Muscle of leg (tissue), 11 donors: ENCODE data around the gene ZC3H15. TPM values are rescaled to one million over a fixed set of nuclear protein-coding genes. Genes with fewer than 3 reads are reported as not detected.
A peak's percentile ranks its signal among the peaks of the same experiment; 100 is the strongest.
"Not testable (repeated sequence)": the region's sequence is repeated elsewhere in the genome, so short reads cannot be mapped to it uniquely, and the experiment has no call there.

Experiments
- DNase-seq: peaks from one replicate; pipeline ENCODE4 v3.0.0; 2013
- H3K27ac ChIP-seq: one replicate; pipeline ENCODE4 v1.5.1; 2013; ENCODE audit warnings: mild to moderate bottlenecking, low read length, control low read depth
- H3K27me3 ChIP-seq: one replicate; pipeline ENCODE4 v1.6.1; 2013; ENCODE audit warnings: low read length; ENCODE audit not compliant: control insufficient read depth, insufficient read depth
- H3K36me3 ChIP-seq: one replicate; pipeline ENCODE4 v1.6.1; 2013; ENCODE audit warnings: low read length; ENCODE audit not compliant: control insufficient read depth, insufficient read depth
- H3K4me1 ChIP-seq: one replicate; pipeline ENCODE4 v1.6.1; 2013; ENCODE audit warnings: low read length; ENCODE audit not compliant: control insufficient read depth, insufficient read depth
- H3K4me3 ChIP-seq: one replicate; pipeline ENCODE4 v1.5.1; 2013; ENCODE audit warnings: low read length, control low read depth
- H3K9me3 ChIP-seq: replicated peaks from 2 replicates; pipeline ENCODE4 v1.6.1; 2013; ENCODE audit warnings: low read depth, low read length; ENCODE audit not compliant: control insufficient read depth
- WGBS: methylation state at CpG from one replicate; pipeline ENCODE4 v1.1.5; 2013; ENCODE audit warnings: missing lambda C conversion rate; ENCODE audit not compliant: insufficient coverage; 5-methylcytosine and 5-hydroxymethylcytosine counted together
- polyA plus RNA-seq, 8 donors: library from polyadenylated mRNA; unstranded; fragments of 120-200 nt; gene quantifications; one replicate each; pipeline versions ENCODE4 v1.2.1 to v1.2.3, GENCODE V29; 2013; ENCODE audit warnings: inconsistent platforms in 1 of 8, low replicate concordance in 1 of 8; ENCODE audit not compliant: insufficient read length in 8 of 8, insufficient read depth in 1 of 8
- total RNA-seq: library from RNA; stranded (reverse); fragments of 120-200 nt; gene quantifications from one replicate; pipeline ENCODE4 v1.2.4, GENCODE V29; 2013

Gene ZC3H15
- total and polyA plus RNA-seq, 9 donors = 54.8 to 80.6 (median 72.4) TPM

DNA sequence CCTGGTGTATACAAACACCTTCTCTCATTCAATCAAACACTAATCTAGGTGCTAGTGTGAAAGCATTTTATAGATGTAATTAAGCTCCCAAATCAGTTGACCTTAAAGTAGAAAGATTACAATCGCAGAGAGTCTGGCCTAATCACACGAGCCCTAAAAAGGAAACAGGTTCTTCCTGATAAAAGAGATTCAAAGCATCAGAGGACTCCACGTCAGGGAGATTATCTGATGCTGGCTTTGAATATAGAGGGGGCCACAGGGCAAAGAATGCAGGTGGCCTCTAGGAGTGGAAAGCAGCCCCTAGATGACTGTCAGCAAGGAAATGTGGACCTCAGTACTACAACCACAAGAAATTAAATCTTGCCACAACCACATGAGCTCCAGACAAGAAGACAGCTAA lies 28.2 kb upstream of the ZC3H15 start:
- WGBS = 49% methylated on average over 3 of the region's 3 CpGs
- DNase-seq = no peak
- Histone ChIP-seq H3K9me3 (no peaks in the 10 kb centered on the region), H3K4me1 (no peaks in the 10 kb centered on the region), H3K27me3 (no peaks in the 10 kb centered on the region), H3K36me3 (no peaks in the 10 kb centered on the region), H3K4me3 (no peak overlapping the region), H3K27ac (no peak overlapping the region)

DNA sequence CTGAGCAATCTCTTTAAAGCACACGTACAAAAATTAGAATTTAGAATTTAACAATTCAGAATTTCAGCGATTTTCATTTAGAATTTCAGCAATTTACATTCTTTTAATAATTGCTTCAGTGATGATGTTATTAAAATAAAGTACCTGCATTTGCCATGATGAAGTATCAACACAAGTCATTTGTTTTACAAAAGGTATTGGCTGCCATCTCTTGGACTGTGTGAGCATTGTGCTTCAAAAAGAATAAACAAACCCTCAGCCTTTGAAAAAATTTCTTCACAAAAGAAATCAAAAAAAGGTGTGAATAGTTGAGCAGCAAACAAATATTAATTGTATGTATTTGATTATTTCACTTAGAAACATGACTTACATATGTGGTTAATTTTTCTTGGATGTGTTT lies 27.1 kb upstream of the ZC3H15 start:
- Histone ChIP-seq H3K27me3 (no peaks in the 10 kb centered on the region), H3K4me1 (no peaks in the 10 kb centered on the region), H3K36me3 (no peaks in the 10 kb centered on the region), H3K9me3 (no peaks in the 10 kb centered on the region), H3K4me3 (no peak overlapping the region), H3K27ac (no peak overlapping the region)
- DNase-seq = peak; percentile 37
- no CpG with 5 or more reads among the region's 2 CpGs for WGBS

DNA sequence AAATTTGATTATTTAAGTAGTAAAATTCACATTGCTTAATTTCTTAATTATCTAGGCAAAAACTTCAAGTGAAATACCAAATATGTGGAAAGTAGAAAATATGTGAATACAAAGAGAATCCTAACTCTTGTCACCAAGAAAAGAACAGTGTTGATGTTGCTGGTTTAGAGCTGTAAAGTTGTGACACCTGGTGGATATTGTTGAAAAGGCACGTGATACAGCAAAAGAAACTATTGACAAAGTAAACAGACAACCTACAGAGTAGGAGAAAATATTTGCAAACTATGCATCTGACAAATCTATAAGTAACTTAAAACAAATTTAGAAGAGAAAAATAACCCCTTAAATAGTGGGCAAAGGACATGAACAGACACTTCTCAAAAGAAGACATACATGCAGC lies 25.6 kb upstream of the ZC3H15 start:
- H3K27me3 ChIP-seq = no peaks in the 10 kb centered on the region
- no peak overlapping the region for H3K4me3 ChIP-seq
- WGBS = no CpG with 5 or more reads among the region's 1 CpG
- no peaks in the 10 kb centered on the region for H3K36me3 ChIP-seq
- H3K9me3 ChIP-seq = no peaks in the 10 kb centered on the region
- DNase-seq = peak; percentile 31
- no peaks in the 10 kb centered on the region for H3K4me1 ChIP-seq
- H3K27ac ChIP-seq = no peak overlapping the region

DNA sequence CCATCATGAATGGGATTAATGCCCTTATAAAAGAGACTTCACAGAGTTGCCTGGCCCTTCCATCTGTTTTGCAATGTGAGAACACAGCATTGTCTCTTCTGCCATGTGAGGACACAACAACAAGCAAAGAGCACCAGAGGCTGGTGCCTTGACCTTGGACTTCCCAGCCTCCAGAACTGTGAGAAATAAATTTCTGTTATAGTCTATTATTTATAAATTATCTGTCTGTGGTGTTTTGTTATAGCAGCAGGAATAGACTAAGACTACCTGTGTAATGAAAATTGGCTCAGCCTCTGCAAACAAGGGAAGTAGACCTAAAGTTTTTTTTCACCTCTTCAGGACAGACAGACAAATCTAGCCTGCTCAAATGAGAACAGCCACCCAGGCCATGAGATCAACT lies 19.3 kb upstream of the ZC3H15 start:
- DNase-seq = no peak
- Histone ChIP-seq H3K4me1 (no peaks in the 10 kb centered on the region), H3K27me3 (no peaks in the 10 kb centered on the region), H3K27ac (no peak overlapping the region), H3K36me3 (no peaks in the 10 kb centered on the region), H3K9me3 (peaks cover 3% of the 10 kb centered on the region), H3K4me3 (no peak overlapping the region)

DNA sequence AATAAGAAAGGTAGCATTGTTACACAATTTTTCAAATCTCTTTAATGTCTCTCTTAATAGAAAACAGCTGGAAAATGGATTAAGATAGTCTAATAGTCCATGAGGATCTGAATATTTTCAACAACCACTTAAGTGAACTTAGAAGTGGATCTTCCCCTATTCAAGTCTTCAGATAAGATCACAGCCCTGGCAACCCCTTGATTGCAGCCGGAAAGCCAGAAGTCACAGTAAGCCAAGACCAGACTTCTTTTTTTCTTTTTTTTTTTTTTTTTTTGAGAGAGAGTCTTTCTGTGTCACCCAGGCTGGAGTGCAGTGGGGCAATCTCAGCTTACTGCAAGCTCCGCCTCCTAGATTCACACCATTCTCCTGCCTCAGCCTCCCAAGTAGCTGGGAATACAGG lies 18.6 kb upstream of the ZC3H15 start:
- no peaks in the 10 kb centered on the region for H3K4me1 ChIP-seq
- no CpG with 5 or more reads among the region's 2 CpGs for WGBS
- H3K9me3 ChIP-seq = peaks cover 6% of the 10 kb centered on the region
- no peak overlapping the region for H3K4me3 ChIP-seq
- no peak overlapping the region for H3K27ac ChIP-seq
- no peak for DNase-seq
- H3K36me3 ChIP-seq = no peaks in the 10 kb centered on the region
- no peaks in the 10 kb centered on the region for H3K27me3 ChIP-seq

DNA sequence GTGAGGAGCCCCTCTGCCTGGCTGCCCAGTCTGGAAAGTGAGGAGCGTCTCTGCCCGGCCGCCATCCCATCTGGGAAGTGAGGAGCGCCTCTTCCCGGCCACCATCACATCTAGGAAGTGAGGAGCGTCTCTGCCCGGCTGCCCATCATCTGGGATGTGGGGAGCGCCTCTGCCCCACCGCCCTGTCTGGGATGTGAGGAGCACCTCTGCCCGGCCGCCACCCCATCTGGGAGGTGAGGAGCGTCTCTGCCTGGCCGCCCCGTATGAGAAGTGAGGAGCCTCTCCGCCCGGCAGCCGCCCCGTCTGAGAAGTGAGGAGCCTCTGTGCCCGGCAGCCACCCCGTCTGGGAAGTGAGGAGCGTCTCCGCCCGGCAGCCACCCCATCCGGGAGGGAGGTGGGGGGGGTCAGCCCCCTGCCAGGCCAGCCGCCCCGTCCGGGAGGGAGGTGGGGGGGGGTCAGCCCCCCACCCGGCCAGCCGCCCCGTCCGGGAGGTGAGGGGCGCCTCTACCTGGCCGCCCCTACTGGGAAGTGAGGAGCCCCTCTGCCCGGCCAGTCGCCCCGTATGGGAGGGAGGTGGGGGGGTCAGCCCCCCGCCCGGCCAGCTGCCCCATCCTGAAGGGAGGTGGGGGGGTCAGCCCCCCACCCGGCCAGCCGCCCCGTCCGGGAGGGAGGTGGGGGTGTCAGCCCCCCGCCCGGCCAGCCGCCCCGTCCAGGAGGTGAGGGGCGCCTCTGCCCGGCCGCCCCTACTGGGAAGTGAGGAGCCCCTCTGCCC lies 13.2 kb upstream of the ZC3H15 start:
- not testable (repeated sequence) for H3K36me3 ChIP-seq, H3K4me3 ChIP-seq, DNase-seq, H3K4me1 ChIP-seq, H3K27me3 ChIP-seq, H3K9me3 ChIP-seq, H3K27ac ChIP-seq
- WGBS = 97% methylated on average over 15 of the region's 49 CpGs

DNA sequence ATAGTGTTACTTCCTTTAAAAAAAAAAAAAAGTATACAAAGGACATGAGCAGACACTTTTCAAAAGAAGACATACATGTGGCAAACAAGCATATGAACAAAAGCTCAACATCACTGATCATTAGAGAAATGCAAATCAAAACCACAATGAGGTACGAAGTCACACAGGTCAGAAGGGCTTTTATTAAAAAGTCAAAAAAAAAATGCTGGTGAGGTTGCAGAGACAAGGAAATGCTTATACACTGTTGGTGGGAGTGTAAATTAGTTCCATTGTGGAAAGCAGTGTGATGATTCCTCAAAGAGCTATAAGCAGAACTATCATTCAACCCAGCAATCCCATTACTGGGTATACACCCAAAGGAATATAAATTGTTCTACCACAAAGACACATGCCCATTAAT lies 11.8 kb upstream of the ZC3H15 start:
- H3K4me1 ChIP-seq, H3K27ac ChIP-seq, H3K36me3 ChIP-seq, H3K27me3 ChIP-seq, H3K9me3 ChIP-seq, DNase-seq, H3K4me3 ChIP-seq: not testable (repeated sequence)
- no CpG with 5 or more reads among the region's 1 CpG for WGBS

DNA sequence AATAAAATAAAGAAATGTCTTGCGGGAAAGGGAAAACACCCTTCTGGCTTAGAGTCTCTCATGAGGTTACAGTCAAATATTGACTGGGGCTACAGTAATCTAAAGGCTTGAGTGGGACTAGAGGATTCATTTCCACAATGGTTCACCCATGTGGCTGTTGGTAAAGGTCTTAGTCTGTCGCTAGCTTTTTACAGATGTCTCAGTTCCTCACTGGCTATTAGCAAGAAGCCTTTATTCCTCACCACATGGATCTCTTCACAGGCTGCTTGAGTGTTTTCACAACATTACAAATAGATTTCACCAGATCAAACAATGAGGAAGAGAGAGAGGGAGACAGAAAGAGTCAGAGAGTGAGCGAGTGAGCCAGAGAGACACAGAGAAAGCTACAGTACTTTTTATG lies 8.3 kb upstream of the ZC3H15 start:
- Histone ChIP-seq H3K27ac (no peak overlapping the region), H3K9me3 (peaks cover 2% of the 10 kb centered on the region), H3K27me3 (no peaks in the 10 kb centered on the region), H3K4me3 (no peak overlapping the region), H3K4me1 (no peaks in the 10 kb centered on the region), H3K36me3 (no peaks in the 10 kb centered on the region)
- DNase-seq = no peak
- WGBS = no CpG with 5 or more reads among the region's 3 CpGs

DNA sequence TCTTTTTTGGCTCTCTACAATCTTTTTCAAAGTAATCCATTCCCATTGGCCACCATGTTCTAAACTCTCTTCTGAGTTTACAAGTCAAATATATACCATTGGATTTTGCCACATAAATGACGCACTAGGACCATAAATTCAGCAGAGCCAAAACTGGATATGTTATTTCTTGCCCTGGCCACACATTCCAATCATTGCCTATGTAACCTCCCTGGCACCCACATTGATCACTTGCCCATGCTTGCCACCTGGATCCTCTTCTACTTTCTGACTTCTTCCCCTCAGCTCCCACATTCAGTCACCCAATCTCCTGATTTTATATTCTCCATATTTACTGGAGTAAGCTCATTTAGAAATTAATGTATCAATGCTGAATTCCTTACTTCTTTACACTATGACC lies 5.1 kb upstream of the ZC3H15 start:
- Histone ChIP-seq H3K36me3 (no peaks in the 10 kb centered on the region), H3K4me1 (no peaks in the 10 kb centered on the region), H3K27ac (no peak overlapping the region), H3K4me3 (no peak overlapping the region), H3K27me3 (no peaks in the 10 kb centered on the region), H3K9me3 (no peaks in the 10 kb centered on the region)
- WGBS = 100% methylated on average over 1 of the region's 1 CpG
- DNase-seq = no peak

DNA sequence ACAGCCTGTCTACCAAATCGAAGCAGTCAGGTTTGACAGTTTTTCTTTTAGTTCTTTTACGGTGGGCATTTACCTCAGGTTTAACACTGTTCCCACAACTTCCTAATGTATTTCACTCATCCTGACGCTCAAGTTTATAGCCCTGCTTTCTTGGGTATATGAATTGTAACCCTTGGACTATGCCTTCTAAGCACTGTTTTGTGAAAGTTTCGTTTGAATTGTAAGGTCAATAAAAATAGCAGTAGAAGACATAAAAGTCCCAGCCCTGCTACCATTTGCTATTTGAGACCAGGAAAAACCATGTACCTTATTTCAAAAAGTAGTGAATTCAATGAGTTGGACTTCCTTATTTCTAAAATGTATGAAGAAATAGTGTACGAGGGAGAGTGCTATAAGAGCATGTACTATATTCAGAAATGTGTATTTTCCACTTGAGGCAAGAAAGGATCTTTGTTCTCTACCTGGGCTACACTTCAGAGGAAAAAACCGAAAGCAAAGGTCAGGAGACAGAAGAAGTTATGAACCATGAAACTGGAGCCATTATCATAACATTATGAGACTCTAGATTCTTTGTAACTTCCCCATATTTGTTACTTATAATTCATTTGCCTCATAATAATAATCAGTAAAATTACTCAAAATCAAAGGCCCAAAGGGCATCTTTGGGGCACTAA lies 1.9 kb upstream of the ZC3H15 start:
- H3K4me1 ChIP-seq = no peaks in the 10 kb centered on the region
- H3K27me3 ChIP-seq = no peaks in the 10 kb centered on the region
- no peak overlapping the region for H3K27ac ChIP-seq
- H3K36me3 ChIP-seq = no peaks in the 10 kb centered on the region
- H3K9me3 ChIP-seq = no peaks in the 10 kb centered on the region
- 60% methylated on average over 1 of the region's 6 CpGs for WGBS
- H3K4me3 ChIP-seq = no peak overlapping the region
- no peak for DNase-seq

DNA sequence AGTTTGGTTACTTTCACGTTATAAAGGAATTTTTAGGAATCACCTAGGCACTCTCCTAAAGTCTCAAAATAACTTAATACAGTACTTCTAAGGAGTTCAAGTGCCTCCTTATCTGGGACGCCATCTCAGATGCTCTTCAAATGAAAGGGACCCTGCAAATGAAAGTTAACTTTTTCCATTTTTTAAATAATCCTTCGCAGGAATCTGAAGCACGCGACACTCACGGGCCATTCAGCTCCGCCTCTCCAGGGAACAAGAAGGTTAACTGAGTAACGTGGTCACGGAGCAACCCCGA lies 537 bp upstream of the ZC3H15 start:
- Histone ChIP-seq H3K4me3 (peak overlapping the region; percentile 91), H3K27me3 (no peaks in the 10 kb centered on the region), H3K4me1 (no peaks in the 10 kb centered on the region), H3K36me3 (no peaks in the 10 kb centered on the region), H3K27ac (peak overlapping the region; percentile 96), H3K9me3 (no peaks in the 10 kb centered on the region)
- 0% methylated on average over 9 of the region's 10 CpGs for WGBS
- no peak for DNase-seq
